IMR-90 (cell line): ENCODE results near the gene KNL1. TPM values are rescaled to one million over a fixed set of nuclear protein-coding genes. Genes with fewer than 3 reads are reported as not detected.
A peak's percentile ranks its signal among the peaks of the same experiment; 100 is the strongest.

Experiments used
- ATAC-seq: fragments of 200-7000 bp; cut with Tn5 transposase; 2 replicates; pipeline ENCODE4 v1.9.1; 2020; ENCODE audit warnings: low read depth, mild to moderate bottlenecking, moderate library complexity
- BruUV-seq: library from RNA; stranded (reverse); fragments of 400-500 nt; replicated peaks from 2 replicates; lab custom pipeline; 2021; lab: Mats Ljungman, UMichigan
- CTCF ChIA-PET: fragments of 300-600 bp; formaldehyde crosslinking; extraction: SDS; loops from one replicate; lab custom pipeline; 2021; ENCODE audit warnings: antibody characterized with exemption; lab: Yijun Ruan, JAX
- POLR2A ChIA-PET: fragments of 300-600 bp; sonication (Branson Sonifier 250); formaldehyde crosslinking; loops from one replicate; lab custom pipeline; 2022; ENCODE audit warnings: antibody characterized with exemption; ENCODE audit not compliant: unreplicated experiment; lab: Charles Lee
- DNase-seq: peaks from one replicate; pipeline ENCODE4 v3.0.0; 2013
- H2AFZ ChIP-seq: replicated peaks from 2 replicates; pipeline ENCODE3; 2013; ENCODE audit warnings: low read length, mild to moderate bottlenecking; ENCODE audit not compliant: poor library complexity
- H2AK5ac ChIP-seq: 2 replicates; pipeline ENCODE4 v1.6.1; 2013; ENCODE audit warnings: low read depth, low read length, inconsistent platforms
- H2AK9ac ChIP-seq: replicated peaks from 2 replicates; pipeline ENCODE3; 2013; ENCODE audit warnings: mild to moderate bottlenecking, low read depth, low read length, moderate library complexity; ENCODE audit not compliant: poor library complexity
- H2BK120ac ChIP-seq: 2 replicates; pipeline ENCODE4 v1.6.1; 2013; ENCODE audit warnings: low read depth, low read length, inconsistent platforms
- H2BK15ac ChIP-seq: 3 replicates; pipeline ENCODE4 v1.6.1; 2013; ENCODE audit warnings: low read depth, low read length, inconsistent platforms
- H2BK20ac ChIP-seq: 2 replicates; pipeline ENCODE4 v1.6.1; 2013; ENCODE audit warnings: low read depth, mild to moderate bottlenecking, inconsistent platforms, low read length, moderate library complexity
- H2BK5ac ChIP-seq: 2 replicates; pipeline ENCODE4 v1.6.1; 2013; ENCODE audit warnings: mild to moderate bottlenecking, low read depth, low read length, inconsistent platforms; ENCODE audit not compliant: poor library complexity, severe bottlenecking
- H3K14ac ChIP-seq: replicated peaks from 2 replicates; pipeline ENCODE4 v1.6.1; 2013; ENCODE audit warnings: low read depth, low read length, inconsistent platforms
- H3K18ac ChIP-seq: 2 replicates; pipeline ENCODE4 v1.6.1; 2013; ENCODE audit warnings: low read depth, low read length, control low read depth
- H3K23ac ChIP-seq: 2 replicates; pipeline ENCODE4 v1.6.1; 2013; ENCODE audit warnings: low read depth, low read length, inconsistent platforms
- H3K27ac ChIP-seq: 2 replicates; pipeline ENCODE4 v1.5.1; 2013; ENCODE audit warnings: mild to moderate bottlenecking, control low read depth, low read length; ENCODE audit not compliant: insufficient read depth
- H3K27me3 ChIP-seq: 2 replicates; pipeline ENCODE4 v1.6.1; 2013; ENCODE audit warnings: low read length; ENCODE audit not compliant: control insufficient read depth, insufficient read depth
- H3K36me3 ChIP-seq: 2 replicates; pipeline ENCODE4 v1.6.1; 2013; ENCODE audit warnings: low read length, mixed read lengths; ENCODE audit not compliant: control insufficient read depth, insufficient read depth
- H3K4ac ChIP-seq: 2 replicates; pipeline ENCODE4 v1.6.1; 2013; ENCODE audit warnings: low read depth, low read length, inconsistent platforms
- H3K4me1 ChIP-seq: 2 replicates; pipeline ENCODE4 v1.6.1; 2013; ENCODE audit warnings: low read length, mixed read lengths; ENCODE audit not compliant: control insufficient read depth, insufficient read depth
- H3K4me2 ChIP-seq: 2 replicates; pipeline ENCODE4 v1.6.1; 2013; ENCODE audit warnings: low read depth, mild to moderate bottlenecking, control low read depth, low read length, moderate library complexity
- H3K4me3 ChIP-seq: 2 replicates; pipeline ENCODE4 v1.5.1; 2013; ENCODE audit warnings: low read depth, mild to moderate bottlenecking, control low read depth, low read length, moderate library complexity; ENCODE audit not compliant: insufficient read depth
- H3K56ac ChIP-seq: 2 replicates; pipeline ENCODE4 v1.6.1; 2013; ENCODE audit warnings: low read length, inconsistent platforms; ENCODE audit not compliant: insufficient read depth; ENCODE audit errors: extremely low read depth
- H3K79me1 ChIP-seq, 2 experiments: 2 replicates each; pipeline ENCODE4 v1.6.1; 2013; ENCODE audit warnings: low read length in 2 of 2, inconsistent platforms in 1 of 2, low read depth in 1 of 2
- H3K9ac ChIP-seq: 2 replicates; pipeline ENCODE4 v1.6.1; 2013; ENCODE audit warnings: low read depth, low read length, control low read depth
- H3K9me1 ChIP-seq: 2 replicates; pipeline ENCODE4 v1.6.1; 2013; ENCODE audit warnings: low read length, inconsistent platforms; ENCODE audit not compliant: insufficient read depth
- H3K9me3 ChIP-seq: 2 replicates; pipeline ENCODE4 v1.6.1; 2013; ENCODE audit warnings: low read length; ENCODE audit not compliant: control insufficient read depth, insufficient read depth
- H4K20me1 ChIP-seq: 2 replicates; pipeline ENCODE4 v1.6.1; 2013; ENCODE audit warnings: low read length, inconsistent platforms; ENCODE audit not compliant: insufficient read depth
- H4K5ac ChIP-seq: 2 replicates; pipeline ENCODE4 v1.6.1; 2013; ENCODE audit warnings: mild to moderate bottlenecking, low read depth, low read length, control low read depth
- H4K8ac ChIP-seq, 2 experiments: 2 replicates each; pipeline ENCODE4 v1.6.1; 2013; ENCODE audit warnings: low read depth in 2 of 2, low read length in 2 of 2, control low read depth in 1 of 2, inconsistent platforms in 1 of 2
- H4K91ac ChIP-seq: 2 replicates; pipeline ENCODE4 v1.6.1; 2013; ENCODE audit warnings: low read depth, low read length, inconsistent platforms; ENCODE audit not compliant: insufficient read depth
- MAFK ChIP-seq: IDR thresholded peaks from 2 replicates; pipeline ENCODE4 v1.6.1; 2012; ENCODE audit warnings: low read depth, low read length, improper control_type of control experiment
- NFE2L2 ChIP-seq: fragments of 150-350 bp; IDR thresholded peaks from 2 replicates; pipeline ENCODE4 v1.6.1; 2016; ENCODE audit warnings: low read depth, mild to moderate bottlenecking, low read length
- WGBS, 2 experiments: methylation state at CpG; one replicate each; pipeline versions ENCODE4 v1.1.5 to v1.1.7; 2013; ENCODE audit warnings: missing lambda C conversion rate in 2 of 2; ENCODE audit not compliant: insufficient read length in 1 of 2; ENCODE audit errors: extremely low coverage in 2 of 2; 5-methylcytosine and 5-hydroxymethylcytosine counted together
- dilution Hi-C: fragments of 300-500 bp; cut with HindIII; formaldehyde crosslinking; loops from one replicate; pipeline ENCODE4 v1.14.3; 2018; ENCODE audit warnings: low sequenced_read_pairs; ENCODE audit not compliant: unreplicated experiment
- in situ Hi-C: fragments of 300-500 bp; cut with MboI; formaldehyde crosslinking; loops from 3 replicates; pipeline ENCODE4 v1.14.3; 2019; ENCODE audit warnings: low sequenced_read_pairs, inconsistent platforms, mixed read lengths
- intact Hi-C: fragments of 100-400 bp; cut with micrococcal nuclease; formaldehyde crosslinking; loops from 2 replicates; pipeline ENCODE4 v1.10.0; 2022
- polyA plus RNA-seq, 3 experiments: library from polyadenylated mRNA; depleted of rRNA; stranded (reverse); fragments of >200 nt; gene quantifications; 2 replicates each; pipeline ENCODE4 v1.2.3, GENCODE V29; 2012; ENCODE audit warnings: low replicate concordance in 1 of 3
- total RNA-seq: library from RNA; depleted of rRNA; stranded (reverse); fragments of >200 nt; gene quantifications from 2 replicates; pipeline ENCODE4 v1.2.3, GENCODE V29; 2012

Gene KNL1
- total and polyA plus RNA-seq, 2 of the 4 experiments (the other 2 are of a cell fraction): 3.1 to 25.1 TPM

DNA sequence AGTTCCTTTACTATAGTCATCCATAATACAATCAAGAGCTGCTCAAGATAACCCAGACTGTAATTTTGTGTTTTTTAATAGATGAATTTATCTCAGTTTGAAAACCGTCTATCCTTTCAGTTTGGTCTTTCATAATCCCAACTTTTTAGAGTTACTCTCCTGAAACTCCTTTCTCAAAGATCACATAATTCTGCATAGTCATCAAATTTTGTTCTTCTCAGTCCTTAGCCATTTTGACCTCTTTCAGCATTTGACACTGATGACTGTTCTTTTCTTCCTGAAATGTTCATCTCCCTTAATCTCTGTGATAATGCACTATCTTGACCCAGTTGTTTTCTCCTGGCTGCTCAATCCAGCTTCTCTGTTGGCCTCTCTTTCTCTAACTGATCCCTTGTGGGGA lies 53.5 kb downstream of the KNL1 start:
- Histone ChIP-seq H3K9me1 (no peaks in the 10 kb centered on the region), H3K27ac (no peak overlapping the region), H3K9ac (no peak overlapping the region), H3K14ac (no peak overlapping the region), H3K4me3 (no peak overlapping the region), H3K4me1 (no peaks in the 10 kb centered on the region), H2BK120ac (no peak overlapping the region), H3K56ac (no peak overlapping the region), H3K23ac (no peak overlapping the region), H2BK15ac (no peak overlapping the region), H2BK5ac (no peak overlapping the region), H3K79me1 (no peaks in the 10 kb centered on the region), H2AFZ (no peak overlapping the region), H3K9me3 (no peaks in the 10 kb centered on the region), H2AK5ac (no peak overlapping the region), H4K5ac (no peak overlapping the region), H3K4me2 (no peak overlapping the region), H2AK9ac (no peak overlapping the region), H4K20me1 (no peaks in the 10 kb centered on the region), H4K91ac (no peak overlapping the region), H4K8ac (no peak overlapping the region), H3K27me3 (no peaks in the 10 kb centered on the region), H3K18ac (no peak overlapping the region), H2BK20ac (no peak overlapping the region), H3K36me3 (no peaks in the 10 kb centered on the region), H3K4ac (no peak overlapping the region)
- CTCF ChIA-PET: no interaction called here
- no peak for DNase-seq
- no peak for ATAC-seq
- no TSS peak for BruUV-seq
- dilution Hi-C loops (no loop called here), intact Hi-C loops (no loop called here), in situ Hi-C loops (no loop called here)
- TF ChIP-seq MAFK (peak; percentile 99), NFE2L2 (no peak)
- POLR2A ChIA-PET: no interaction called here
- WGBS, 2 experiments: no CpG with 5 or more reads among the region's 1 CpG
